Measurements from ENCODE around the gene TEX11. TPM values are rescaled to one million over a fixed set of nuclear protein-coding genes. Genes with fewer than 3 reads are reported as not detected.

The TEX11 gene
- polyA plus RNA-seq, 1 of the 3 experiments (the other 2 are of a cell fraction), result not detected

- Histone ChIP-seq H3K4me3 (ENCODE audit: low read depth in 2 of 2, low read length in 1 of 2) (no peak overlapping the region), H3K9ac (no peak overlapping the region), H4K20me1 (ENCODE audit: insufficient read depth) (no peaks in the 10 kb centered on the region), H3K9me3 (no peaks in the 10 kb centered on the region), H3K4me2 (0 out of 2 replicates have a peak overlapping the region, but pooled peaks have one; percentile 17), H3K4me1 (ENCODE audit: control insufficient read depth in 1 of 2, insufficient read depth in 2 of 2, low read depth in 1 of 2, low read length in 1 of 2) (peaks cover 0 to 6% of the 10 kb centered on the region in 2 experiments; a peak in 1 of 4 replicates), H3K27ac (ENCODE audit: low read depth in 2 of 2, low read length in 1 of 2) (no peak overlapping the region), H3K79me2 (ENCODE audit: insufficient read depth) (no peaks in the 10 kb centered on the region), H2AFZ (ENCODE audit: low read depth) (peak overlapping the region; percentile 11; the same call in 1 of the 2 replicates), H3K36me3 (replicated peaks in 1 of 2; ENCODE audit: control insufficient read depth in 1 of 2, insufficient read depth in 2 of 2, low read length in 1 of 2) (peaks cover 0 to 2% of the 10 kb centered on the region in 2 experiments), H3F3A (replicated peaks; ENCODE audit: insufficient read depth) (no peaks in the 10 kb centered on the region), H3K9me2 (no peaks in the 10 kb centered on the region), H3K27me3 (ENCODE audit: insufficient read depth) (no peaks in the 10 kb centered on the region; the same call in 1 of the 2 replicates)
- ChIA-PET POLR2A (no interaction called here), CTCF (interaction anchor here (1.2 kb wide), 1 partner anchor 21 kb away, joined by 3 read pairs; no protein-coding TSS in a partner anchor)
- 30% methylated on average over 6 of the region's 6 CpGs for WGBS (ENCODE audit: low lambda C conversion rate)
- no peak for DNase-seq
- TF ChIP-seq RXRA (IDR thresholded peaks at IDR 0.05; ENCODE audit: borderline replicate concordance, low read depth), result no peak
- TF ChIP-seq USF1 (IDR thresholded peaks at IDR 0.05; ENCODE audit: borderline replicate concordance, low read depth), result no peak
- TF ChIP-seq TCF12 (IDR thresholded peaks at IDR 0.05), result no peak
- TF ChIP-seq USF2 (IDR thresholded peaks at IDR 0.05; ENCODE audit: borderline replicate concordance, low read depth, low read length), result no peak
- no peak for TF ChIP-seq EZH2phosphoT487 (IDR thresholded peaks at IDR 0.05; ENCODE audit: borderline replicate concordance, low read depth)
- no peak for TF ChIP-seq ZBTB33 (IDR thresholded peaks at IDR 0.05; ENCODE audit: borderline replicate concordance, low read depth)
- TF ChIP-seq GABPA (IDR thresholded peaks at IDR 0.05; ENCODE audit: low read depth), result no peak
- TF ChIP-seq POLR2AphosphoS5 (IDR thresholded peaks at IDR 0.05; ENCODE audit: low read depth, low read length), result no peak
- no peak for TF ChIP-seq SIN3A (IDR thresholded peaks at IDR 0.05; ENCODE audit: borderline replicate concordance, low read depth, low read length)
- no peak for TF ChIP-seq PBX3 (IDR thresholded peaks at IDR 0.05)
- TF ChIP-seq NRF1 (IDR thresholded peaks at IDR 0.05; ENCODE audit: low read depth, low read length), result no peak
Measured at GRCh38 chrX:70508296-70508911, 400.1 kb downstream of the TEX11 start.
